ENCODE data around the gene SH3D19. TPM values are rescaled to one million over a fixed set of nuclear protein-coding genes. Genes with fewer than 3 reads are reported as not detected.
A peak's percentile ranks its signal among the peaks of the same experiment; 100 is the strongest.

Gene SH3D19
- total and polyA plus RNA-seq, 8 donors: 52.9 to 114 (median 59.2) TPM

DNA sequence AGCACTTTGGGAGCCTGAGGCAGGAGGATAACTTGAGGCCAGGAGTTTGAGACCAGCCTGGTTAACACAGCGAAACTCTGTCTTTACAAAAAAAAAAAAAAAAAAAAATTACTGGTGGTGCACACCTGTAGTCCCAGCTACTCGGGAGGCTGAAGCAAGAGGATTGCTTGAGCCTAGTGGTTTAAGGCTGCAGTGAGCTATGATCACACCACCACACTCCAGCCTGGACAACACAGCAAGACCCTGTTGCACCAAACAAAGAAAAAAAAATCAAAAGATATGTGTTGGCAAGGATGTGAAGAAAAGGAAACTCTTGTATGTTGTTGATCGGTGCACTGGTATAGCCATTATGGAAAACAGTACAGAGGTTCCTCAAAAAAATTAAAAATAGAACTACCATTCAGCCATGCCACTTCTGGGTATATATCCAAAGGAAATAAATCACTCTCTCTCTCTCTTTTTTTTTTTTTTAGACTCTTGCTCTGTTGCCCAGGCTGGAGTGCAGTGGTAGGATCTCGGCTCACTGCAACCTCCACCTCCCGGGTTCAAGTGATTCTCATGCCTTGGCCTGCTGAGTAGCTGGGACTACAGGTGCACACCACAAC lies 15.2 kb downstream of the SH3D19 start:
- DNase-seq: no peak
- no peak for ATAC-seq
- TF ChIP-seq, protein P1, sequence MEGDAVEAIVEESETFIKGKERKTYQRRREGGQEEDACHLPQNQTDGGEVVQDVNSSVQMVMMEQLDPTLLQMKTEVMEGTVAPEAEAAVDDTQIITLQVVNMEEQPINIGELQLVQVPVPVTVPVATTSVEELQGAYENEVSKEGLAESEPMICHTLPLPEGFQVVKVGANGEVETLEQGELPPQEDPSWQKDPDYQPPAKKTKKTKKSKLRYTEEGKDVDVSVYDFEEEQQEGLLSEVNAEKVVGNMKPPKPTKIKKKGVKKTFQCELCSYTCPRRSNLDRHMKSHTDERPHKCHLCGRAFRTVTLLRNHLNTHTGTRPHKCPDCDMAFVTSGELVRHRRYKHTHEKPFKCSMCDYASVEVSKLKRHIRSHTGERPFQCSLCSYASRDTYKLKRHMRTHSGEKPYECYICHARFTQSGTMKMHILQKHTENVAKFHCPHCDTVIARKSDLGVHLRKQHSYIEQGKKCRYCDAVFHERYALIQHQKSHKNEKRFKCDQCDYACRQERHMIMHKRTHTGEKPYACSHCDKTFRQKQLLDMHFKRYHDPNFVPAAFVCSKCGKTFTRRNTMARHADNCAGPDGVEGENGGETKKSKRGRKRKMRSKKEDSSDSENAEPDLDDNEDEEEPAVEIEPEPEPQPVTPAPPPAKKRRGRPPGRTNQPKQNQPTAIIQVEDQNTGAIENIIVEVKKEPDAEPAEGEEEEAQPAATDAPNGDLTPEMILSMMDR (IDR thresholded peaks at IDR 0.05): no peak
- no peaks in the 10 kb centered on the region for H3K9me3 ChIP-seq
- no peak overlapping the region for H3K4me3 ChIP-seq
- intact Hi-C loops (cut with DNase I): no loop called here
- no peaks in the 10 kb centered on the region for H3K36me3 ChIP-seq
- no peak overlapping the region for H3K27ac ChIP-seq
- peaks cover 5 to 11% of the 10 kb centered on the region in 2 donors for H3K4me1 ChIP-seq
- H3K27me3 ChIP-seq: no peaks in the 10 kb centered on the region

DNA sequence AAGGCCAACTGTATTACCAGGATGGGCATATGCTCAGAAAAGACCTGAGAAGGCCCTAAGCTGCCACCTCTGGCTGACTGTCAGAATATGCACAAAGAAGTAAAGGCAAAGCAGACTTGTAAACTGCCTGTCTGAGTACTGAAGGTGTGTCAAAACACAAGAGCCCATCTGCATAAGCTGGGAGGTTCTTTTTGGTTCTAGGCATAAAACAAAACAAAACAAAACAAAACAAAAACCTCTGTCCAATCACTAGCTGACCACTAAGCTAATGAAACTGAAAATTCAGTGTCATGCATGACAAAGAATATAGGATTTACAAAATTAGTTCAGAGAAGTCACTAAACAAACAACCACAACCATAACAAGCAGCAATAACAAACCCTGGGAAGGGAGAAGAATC lies 20.6 kb downstream of the SH3D19 start:
- Histone ChIP-seq H3K9me3 (no peaks in the 10 kb centered on the region), H3K4me1 (no peaks in the 10 kb centered on the region), H3K4me3 (no peak overlapping the region), H3K36me3 (no peaks in the 10 kb centered on the region), H3K27me3 (no peaks in the 10 kb centered on the region), H3K27ac (no peak overlapping the region)
- ATAC-seq (peak; percentile 48), DNase-seq (no peak)
- TF ChIP-seq, protein P1 (IDR thresholded peaks at IDR 0.05): no peak
- intact Hi-C loops (cut with DNase I): no loop called here

DNA sequence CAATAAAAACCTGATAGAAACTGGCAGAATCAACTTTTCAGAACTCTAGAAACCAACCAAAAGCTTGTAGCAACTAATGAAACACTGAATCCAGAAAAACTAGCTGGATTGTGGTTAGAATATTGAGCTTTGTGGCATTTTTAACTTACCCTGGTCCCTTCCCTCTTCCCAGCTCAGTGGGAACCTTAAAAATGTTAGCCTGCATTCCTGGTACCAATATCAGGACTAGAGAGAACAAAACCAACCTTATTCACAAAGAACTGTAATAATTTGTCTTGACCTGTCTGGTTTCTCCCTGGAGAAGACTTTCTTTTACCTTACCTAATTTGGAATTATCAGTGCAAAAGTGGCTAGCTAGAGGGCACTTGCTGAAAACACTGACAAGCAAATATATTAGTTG lies 21.2 kb downstream of the SH3D19 start:
- intact Hi-C loops (cut with DNase I): no loop called here
- H3K36me3 ChIP-seq: no peaks in the 10 kb centered on the region
- no peaks in the 10 kb centered on the region for H3K4me1 ChIP-seq
- TF ChIP-seq, protein P1 (IDR thresholded peaks at IDR 0.05): no peak
- no peaks in the 10 kb centered on the region for H3K9me3 ChIP-seq
- DNase-seq: no peak
- H3K4me3 ChIP-seq: no peak overlapping the region
- no peaks in the 10 kb centered on the region for H3K27me3 ChIP-seq
- no peak overlapping the region for H3K27ac ChIP-seq
- ATAC-seq: no peak

DNA sequence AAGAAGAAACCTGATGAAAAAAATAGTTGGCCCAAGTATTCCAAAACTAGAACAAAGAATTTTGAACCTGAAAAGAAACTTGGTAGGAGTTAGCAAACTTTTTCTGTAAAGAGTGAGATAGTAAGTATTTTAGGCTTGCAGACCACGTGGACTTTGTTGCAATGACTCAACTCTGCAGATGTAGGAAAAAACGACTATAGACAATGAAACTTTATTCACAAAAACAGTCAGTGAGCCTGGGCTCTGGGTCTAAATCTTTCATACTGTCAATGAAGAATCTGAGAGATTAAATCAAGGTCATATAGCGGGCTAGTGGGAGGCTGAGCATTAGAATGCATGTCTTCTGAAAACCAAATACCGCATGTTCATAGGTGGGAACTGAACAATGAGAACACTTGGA lies 23.0 kb downstream of the SH3D19 start:
- no peak overlapping the region for H3K4me3 ChIP-seq
- intact Hi-C loops (cut with DNase I): no loop called here
- H3K9me3 ChIP-seq: no peaks in the 10 kb centered on the region
- ATAC-seq: no peak
- DNase-seq: no peak
- no peaks in the 10 kb centered on the region for H3K36me3 ChIP-seq
- no peak overlapping the region for H3K27ac ChIP-seq
- H3K4me1 ChIP-seq: no peaks in the 10 kb centered on the region
- no peaks in the 10 kb centered on the region for H3K27me3 ChIP-seq
- TF ChIP-seq, protein P1 (IDR thresholded peaks at IDR 0.05): no peak

DNA sequence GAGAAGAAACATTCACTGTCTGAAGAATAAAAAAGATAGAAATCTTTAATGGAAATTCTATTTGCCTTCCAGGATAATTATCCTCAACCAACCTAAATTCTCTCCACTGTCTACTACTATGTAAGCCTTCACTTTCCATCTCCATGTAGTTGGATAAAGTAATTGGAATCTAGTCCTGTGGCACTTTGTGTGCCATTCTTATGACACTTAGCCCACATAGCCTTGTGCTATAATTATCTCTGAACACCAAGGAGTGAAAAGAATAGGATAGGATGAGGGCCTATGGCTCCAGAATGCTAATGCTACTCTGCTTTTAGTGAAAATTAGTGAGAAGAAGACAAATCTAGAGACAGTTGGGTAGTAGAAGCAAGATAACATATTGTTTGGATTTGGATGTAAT lies 28.2 kb downstream of the SH3D19 start:
- TF ChIP-seq, protein P1 (IDR thresholded peaks at IDR 0.05): no peak
- H3K9me3 ChIP-seq: no peaks in the 10 kb centered on the region
- no peak overlapping the region for H3K27ac ChIP-seq
- H3K36me3 ChIP-seq: no peaks in the 10 kb centered on the region
- no peak for DNase-seq
- no peak overlapping the region for H3K4me3 ChIP-seq
- ATAC-seq: no peak
- no peaks in the 10 kb centered on the region for H3K27me3 ChIP-seq
- intact Hi-C loops (cut with DNase I): no loop called here
- no peaks in the 10 kb centered on the region for H3K4me1 ChIP-seq
